Activated CD4-positive, alpha-beta memory T cell treated with anti-CD3 and anti-CD28 coated beads for 36 hours (primary cell): ENCODE results near the gene PRADC1. TPM values are rescaled to one million over a fixed set of nuclear protein-coding genes. Genes with fewer than 3 reads are reported as not detected.

Source experiments
- CTCF ChIA-PET: fragments of 350-600 bp; sonication (Branson Sonifier 250); formaldehyde crosslinking; loops from one replicate; lab custom pipeline; 2021; ENCODE audit warnings: antibody characterized with exemption, inconsistent platforms; lab: Charles Lee
- POLR2A ChIA-PET: fragments of 350-600 bp; sonication (Branson Sonifier 250); formaldehyde crosslinking; loops from one replicate; lab custom pipeline; 2021; ENCODE audit warnings: antibody characterized with exemption; lab: Charles Lee
- DNase-seq: peaks from one replicate; pipeline ENCODE4 v3.0.0-alpha.2; 2020
- H3K27ac Mint-ChIP-seq: one replicate; pipeline ENCODE4 v1.8.0; 2021; ENCODE audit warnings: mixed read lengths
- H3K27me3 Mint-ChIP-seq: one replicate; pipeline ENCODE4 v1.8.0; 2021; ENCODE audit warnings: mixed read lengths
- H3K36me3 Mint-ChIP-seq: one replicate; pipeline ENCODE4 v1.8.0; 2021; ENCODE audit warnings: mixed read lengths
- H3K4me1 Mint-ChIP-seq: one replicate; pipeline ENCODE4 v1.8.0; 2021; ENCODE audit warnings: low read depth, mixed read lengths
- H3K4me3 Mint-ChIP-seq: one replicate; pipeline ENCODE4 v1.8.0; 2021; ENCODE audit warnings: mild to moderate bottlenecking, mixed read lengths
- H3K9me3 Mint-ChIP-seq: one replicate; pipeline ENCODE4 v1.8.0; 2021; ENCODE audit warnings: mixed read lengths
- intact Hi-C: fragments of 100-400 bp; cut with micrococcal nuclease; formaldehyde crosslinking; loops from one replicate; pipeline ENCODE4 v1.15.1; 2023
- total RNA-seq, 2 experiments: library from RNA; stranded (reverse); gene quantifications; one replicate each; pipeline ENCODE4 v1.2.3, GENCODE V29; 2021

Gene PRADC1
- total RNA-seq, 2 experiments from 2014 or later: 12.9 to 13.6 TPM

DNA sequence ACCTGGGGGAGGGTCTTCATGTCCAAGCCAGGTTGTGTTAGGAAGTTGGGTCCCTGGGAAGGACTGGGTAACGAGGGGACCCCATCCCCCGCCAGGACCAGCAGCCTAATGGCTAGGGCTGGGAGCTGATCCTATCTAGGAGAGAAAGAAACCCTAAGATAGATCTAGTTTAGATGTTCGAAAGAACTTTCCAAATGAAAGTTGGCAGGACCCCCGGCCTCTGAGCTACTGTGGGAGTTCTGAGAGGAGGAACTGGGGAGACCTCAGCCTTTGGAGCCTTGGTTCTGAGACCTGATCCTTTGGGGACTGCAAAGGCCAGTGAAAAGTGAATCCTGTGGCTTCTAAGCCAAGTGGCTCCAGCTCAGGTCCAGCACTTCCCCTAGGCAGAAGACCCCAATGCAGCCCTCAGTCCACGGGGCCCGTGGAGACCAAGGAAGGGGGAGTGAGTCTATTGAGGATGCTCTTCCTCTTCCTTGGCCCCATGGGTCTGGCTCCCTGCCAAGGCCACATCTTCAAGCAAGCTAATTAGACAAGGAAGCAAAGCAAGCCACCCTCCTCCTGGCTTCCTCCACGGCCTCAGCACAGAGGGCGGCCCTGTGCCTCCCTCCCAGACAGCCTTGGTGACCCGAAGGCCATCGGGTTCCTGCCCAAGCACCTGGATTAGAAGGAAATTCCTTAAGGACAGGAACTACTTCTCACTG lies 24.5 kb upstream of the PRADC1 start:
- H3K4me3 Mint-ChIP-seq: no peak overlapping the region
- intact Hi-C loops: no loop called here
- H3K27ac Mint-ChIP-seq: no peak overlapping the region
- no peaks in the 10 kb centered on the region for H3K36me3 Mint-ChIP-seq
- DNase-seq: peak; percentile 18
- H3K27me3 Mint-ChIP-seq: no peaks in the 10 kb centered on the region
- H3K9me3 Mint-ChIP-seq: no peaks in the 10 kb centered on the region
- ChIA-PET CTCF (interaction anchor here (0.9 to 2.0 kb wide), 3 partner anchors 33 to 80 kb away, joined by 3 to 6 read pairs (median 4); no protein-coding TSS in a partner anchor), POLR2A (interaction anchor here (0.6 to 1.8 kb wide), 3 partner anchors 11 to 163 kb away, joined by 3 to 6 read pairs (median 3); partner anchors contain the start of genes CCT7 and PRADC1)
- no peaks in the 10 kb centered on the region for H3K4me1 Mint-ChIP-seq

GRCh38 chr2:73257021-73257420 lies 24.0 kb upstream of the PRADC1 start:
- CTCF ChIA-PET: interaction anchor here (0.9 to 2.0 kb wide), 3 partner anchors 34 to 80 kb away, joined by 3 to 6 read pairs (median 4); no protein-coding TSS in a partner anchor
- Mint-ChIP-seq H3K9me3 (no peaks in the 10 kb centered on the region), H3K4me1 (no peaks in the 10 kb centered on the region), H3K27ac (no peak overlapping the region), H3K4me3 (no peak overlapping the region), H3K36me3 (peaks cover under 1% of the 10 kb centered on the region), H3K27me3 (no peaks in the 10 kb centered on the region)
- intact Hi-C loops: no loop called here
- POLR2A ChIA-PET: interaction anchor here (0.6 to 1.8 kb wide), 3 partner anchors 12 to 163 kb away, joined by 3 to 6 read pairs (median 3); partner anchors contain the start of genes CCT7 and PRADC1
- no peak for DNase-seq

- ChIA-PET POLR2A (interaction anchor here (1.8 kb wide), 1 partner anchor 23 kb away, joined by 6 read pairs; the partner anchor contains the start of genes CCT7 and PRADC1), CTCF (interaction anchor here (1.5 to 2.0 kb wide), 2 partner anchors 34 to 79 kb away, joined by 4 to 6 read pairs; no protein-coding TSS in a partner anchor)
- Mint-ChIP-seq H3K4me3 (no peak overlapping the region), H3K4me1 (no peaks in the 10 kb centered on the region), H3K27me3 (no peaks in the 10 kb centered on the region), H3K9me3 (no peaks in the 10 kb centered on the region), H3K27ac (no peak overlapping the region), H3K36me3 (peaks cover 3% of the 10 kb centered on the region)
- intact Hi-C loops: no loop called here
- DNase-seq: no peak
Observed at GRCh38 chr2:73256618-73256922, 23.5 kb upstream of the PRADC1 start.

DNA sequence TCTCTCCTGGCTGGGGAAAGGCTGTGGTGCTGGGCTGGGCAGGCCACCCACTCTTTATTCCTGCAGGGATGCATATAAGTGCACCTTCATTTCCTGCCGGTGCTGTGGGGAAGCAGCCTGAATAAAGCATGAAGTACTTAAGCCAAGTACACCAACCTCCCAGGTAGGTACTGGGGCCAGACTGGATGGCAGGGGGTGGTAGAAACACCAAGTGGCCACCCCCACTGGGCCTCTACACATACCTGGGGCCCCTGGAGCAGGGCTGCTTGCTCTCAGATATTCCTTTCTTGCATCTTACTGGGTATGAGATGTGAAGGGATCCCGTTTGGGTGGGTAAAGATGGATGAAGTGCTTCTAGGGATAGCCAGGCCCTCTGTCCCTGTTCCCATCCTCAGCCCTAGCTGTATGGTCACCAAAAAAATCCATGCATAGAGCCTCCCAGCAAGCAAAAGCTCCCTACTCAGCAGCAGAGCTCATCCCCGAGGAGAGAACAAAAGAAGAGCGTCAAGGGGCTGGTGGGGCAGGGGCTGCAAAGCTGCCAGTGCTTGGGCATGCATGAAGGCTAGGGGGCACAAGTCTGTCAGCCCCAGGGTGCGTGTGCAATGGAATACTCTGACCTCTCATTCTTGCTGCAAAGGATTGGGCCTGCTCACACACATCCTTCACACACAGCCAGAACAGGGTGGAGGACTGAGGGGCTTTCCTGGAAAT lies 23.0 kb upstream of the PRADC1 start:
- Mint-ChIP-seq H3K36me3 (peaks cover 7% of the 10 kb centered on the region), H3K27ac (no peak overlapping the region), H3K4me1 (no peaks in the 10 kb centered on the region), H3K27me3 (no peaks in the 10 kb centered on the region), H3K4me3 (no peak overlapping the region), H3K9me3 (no peaks in the 10 kb centered on the region)
- DNase-seq: no peak
- ChIA-PET CTCF (no interaction called here), POLR2A (interaction anchor here (1.8 kb wide), 1 partner anchor 22 kb away, joined by 6 read pairs; the partner anchor contains the start of genes CCT7 and PRADC1)
- intact Hi-C loops: no loop called here

DNA sequence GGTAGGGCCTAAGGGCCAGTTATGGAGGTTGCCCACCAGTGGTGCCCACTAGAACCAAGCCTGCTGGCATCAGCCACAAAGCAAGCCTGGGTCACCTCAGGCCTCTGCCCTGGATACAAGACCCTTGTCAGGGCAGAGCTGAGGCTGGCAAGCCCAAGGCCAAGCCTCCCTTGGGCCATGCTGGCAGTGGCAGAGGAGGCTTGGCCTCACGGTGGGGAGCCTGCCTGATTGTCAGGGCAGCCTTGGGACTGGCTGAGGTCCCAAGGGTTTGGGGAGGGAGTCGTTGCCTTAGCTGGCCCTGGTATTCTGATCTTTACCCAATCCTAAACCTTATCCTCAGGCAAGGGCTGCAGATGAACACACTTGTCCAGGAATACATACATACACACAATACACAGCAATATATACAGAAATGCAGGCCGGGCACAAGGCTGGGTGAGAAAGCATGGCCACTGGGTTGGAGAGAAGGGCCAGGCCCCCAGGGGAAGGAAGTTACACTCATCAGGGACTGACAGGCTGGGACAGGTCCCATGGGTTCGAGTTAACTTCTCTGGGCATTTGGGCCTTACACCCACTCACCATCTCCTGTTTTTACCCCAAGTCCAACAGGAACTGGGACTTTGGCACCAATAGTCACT lies 22.1 kb upstream of the PRADC1 start:
- no peak overlapping the region for H3K4me3 Mint-ChIP-seq
- POLR2A ChIA-PET: interaction anchor here (2.2 kb wide), 1 partner anchor 10 kb away, joined by 7 read pairs; no protein-coding TSS in a partner anchor
- no peak for DNase-seq
- no peaks in the 10 kb centered on the region for H3K9me3 Mint-ChIP-seq
- H3K27me3 Mint-ChIP-seq: no peaks in the 10 kb centered on the region
- no peaks in the 10 kb centered on the region for H3K4me1 Mint-ChIP-seq
- CTCF ChIA-PET: interaction anchor here (1.3 to 1.6 kb wide), 2 partner anchors 35 to 42 kb away, joined by 4 to 5 read pairs; partner anchors contain the start of gene SMYD5
- H3K27ac Mint-ChIP-seq: peak overlapping the region; percentile 42
- intact Hi-C loops: no loop called here
- H3K36me3 Mint-ChIP-seq: peaks cover 16% of the 10 kb centered on the region

DNA sequence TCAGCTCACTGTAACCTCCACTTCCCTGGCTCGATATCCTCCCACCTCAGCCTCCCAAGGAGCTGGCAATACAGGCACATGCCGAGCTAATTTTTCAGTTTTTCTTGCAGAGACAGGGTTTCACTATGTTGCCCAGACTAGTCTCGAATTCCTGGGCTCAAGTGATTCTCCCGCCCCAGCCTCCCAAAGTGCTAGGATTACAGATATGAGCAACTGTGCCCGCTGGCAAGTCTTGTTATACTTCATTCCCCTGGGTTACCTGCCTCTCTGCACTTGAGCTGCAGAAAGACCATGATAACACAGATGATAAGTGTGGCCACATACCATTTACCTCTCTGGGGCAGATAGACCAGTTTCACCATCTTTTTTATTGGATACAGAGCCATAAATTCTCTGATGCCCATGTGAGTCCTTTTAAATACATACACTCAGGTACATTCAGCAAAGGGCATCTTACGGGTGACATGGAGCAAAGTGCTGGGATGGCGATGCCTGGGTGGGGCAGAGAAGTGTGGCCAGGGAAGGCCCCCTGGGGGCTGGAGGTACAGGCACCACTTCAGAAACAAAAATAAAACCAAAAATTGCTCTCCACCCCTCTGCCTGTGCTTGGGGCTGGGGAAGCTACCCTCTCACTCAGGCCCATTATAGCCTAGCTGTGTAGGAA lies 21.4 kb upstream of the PRADC1 start:
- intact Hi-C loops: no loop called here
- H3K4me1 Mint-ChIP-seq: no peaks in the 10 kb centered on the region
- no peaks in the 10 kb centered on the region for H3K27me3 Mint-ChIP-seq
- peaks cover 22% of the 10 kb centered on the region for H3K36me3 Mint-ChIP-seq
- no peaks in the 10 kb centered on the region for H3K9me3 Mint-ChIP-seq
- no peak overlapping the region for H3K27ac Mint-ChIP-seq
- DNase-seq: no peak
- H3K4me3 Mint-ChIP-seq: no peak overlapping the region
- ChIA-PET CTCF (interaction anchor here (1.3 to 1.6 kb wide), 2 partner anchors 35 to 41 kb away, joined by 4 to 5 read pairs; partner anchors contain the start of gene SMYD5), POLR2A (interaction anchor here (2.2 kb wide), 1 partner anchor 9 kb away, joined by 7 read pairs; no protein-coding TSS in a partner anchor)

GRCh38 chr2:73253901-73254300 lies 20.9 kb upstream of the PRADC1 start:
- intact Hi-C loops: no loop called here
- H3K27ac Mint-ChIP-seq: peak overlapping the region; percentile 18
- H3K9me3 Mint-ChIP-seq: no peaks in the 10 kb centered on the region
- DNase-seq: no peak
- peaks cover 26% of the 10 kb centered on the region for H3K36me3 Mint-ChIP-seq
- no peaks in the 10 kb centered on the region for H3K4me1 Mint-ChIP-seq
- ChIA-PET CTCF (interaction anchor here (1.3 to 1.6 kb wide), 2 partner anchors 36 to 41 kb away, joined by 4 to 5 read pairs; partner anchors contain the start of gene SMYD5), POLR2A (interaction anchor here (2.2 kb wide), 1 partner anchor 9 kb away, joined by 7 read pairs; no protein-coding TSS in a partner anchor)
- H3K4me3 Mint-ChIP-seq: no peak overlapping the region
- H3K27me3 Mint-ChIP-seq: no peaks in the 10 kb centered on the region

DNA sequence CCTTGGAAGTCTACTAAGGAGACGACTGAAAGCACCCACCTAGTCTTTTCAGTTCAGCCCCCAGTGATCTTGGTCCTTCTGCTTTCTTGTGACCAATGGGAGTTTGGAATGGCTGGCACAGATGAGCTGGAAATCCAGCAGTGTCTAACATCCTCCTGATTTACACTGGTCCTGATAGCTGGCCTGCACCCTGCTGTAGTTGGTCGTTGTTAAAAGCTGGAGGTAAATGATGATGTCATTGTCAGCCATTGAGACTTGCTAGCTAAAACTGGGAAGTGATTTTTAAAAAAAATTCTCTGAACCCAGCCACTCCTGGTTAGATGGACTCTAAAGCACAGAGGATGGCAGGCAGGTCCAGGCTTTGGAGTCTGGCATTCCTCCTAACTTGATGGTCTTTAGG lies 20.4 kb upstream of the PRADC1 start:
- intact Hi-C loops: no loop called here
- Mint-ChIP-seq H3K4me3 (no peak overlapping the region), H3K27ac (no peak overlapping the region), H3K4me1 (no peaks in the 10 kb centered on the region), H3K9me3 (no peaks in the 10 kb centered on the region), H3K36me3 (peaks cover 30% of the 10 kb centered on the region), H3K27me3 (no peaks in the 10 kb centered on the region)
- POLR2A ChIA-PET: interaction anchor here (2.2 kb wide), 1 partner anchor 8 kb away, joined by 7 read pairs; no protein-coding TSS in a partner anchor
- CTCF ChIA-PET: interaction anchor here (1.6 kb wide), 1 partner anchor 40 kb away, joined by 5 read pairs; the partner anchor contains the start of gene SMYD5
- no peak for DNase-seq

DNA sequence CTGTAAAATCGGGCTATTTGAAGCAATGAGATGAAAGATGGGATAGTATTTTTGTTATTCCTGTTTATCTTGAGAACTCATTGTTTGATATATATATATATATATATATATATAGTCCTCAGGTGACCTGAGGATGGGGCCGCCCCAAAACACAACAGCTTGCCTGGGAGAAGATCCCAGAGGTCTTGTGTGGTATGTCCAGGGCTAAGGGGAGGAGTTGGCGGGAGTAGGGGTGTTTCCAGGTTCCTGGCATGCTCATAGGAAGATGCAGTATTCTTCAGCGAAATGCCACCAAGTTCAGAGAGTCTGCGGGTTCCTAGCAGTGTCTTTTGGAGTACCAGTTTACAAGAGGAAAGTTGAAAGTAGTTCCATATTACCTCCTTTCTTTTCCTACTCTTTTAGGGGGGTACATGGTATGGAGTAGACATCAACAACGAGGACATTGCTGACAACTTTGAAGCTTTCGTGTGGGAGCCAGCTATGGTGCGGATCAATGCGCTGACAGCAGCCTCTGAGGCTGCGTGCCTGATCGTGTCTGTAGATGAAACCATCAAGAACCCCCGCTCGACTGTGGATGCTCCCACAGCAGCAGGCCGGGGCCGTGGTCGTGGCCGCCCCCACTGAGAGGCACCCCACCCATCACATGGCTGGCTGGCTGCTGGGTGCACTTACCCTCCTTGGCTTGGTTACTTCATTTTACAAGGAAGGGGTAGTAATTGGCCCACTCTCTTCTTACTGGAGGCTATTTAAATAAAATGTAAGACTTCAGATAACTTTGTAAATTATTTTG lies 19.4 kb upstream of the PRADC1 start:
- peaks cover 34% of the 10 kb centered on the region for H3K36me3 Mint-ChIP-seq

DNA sequence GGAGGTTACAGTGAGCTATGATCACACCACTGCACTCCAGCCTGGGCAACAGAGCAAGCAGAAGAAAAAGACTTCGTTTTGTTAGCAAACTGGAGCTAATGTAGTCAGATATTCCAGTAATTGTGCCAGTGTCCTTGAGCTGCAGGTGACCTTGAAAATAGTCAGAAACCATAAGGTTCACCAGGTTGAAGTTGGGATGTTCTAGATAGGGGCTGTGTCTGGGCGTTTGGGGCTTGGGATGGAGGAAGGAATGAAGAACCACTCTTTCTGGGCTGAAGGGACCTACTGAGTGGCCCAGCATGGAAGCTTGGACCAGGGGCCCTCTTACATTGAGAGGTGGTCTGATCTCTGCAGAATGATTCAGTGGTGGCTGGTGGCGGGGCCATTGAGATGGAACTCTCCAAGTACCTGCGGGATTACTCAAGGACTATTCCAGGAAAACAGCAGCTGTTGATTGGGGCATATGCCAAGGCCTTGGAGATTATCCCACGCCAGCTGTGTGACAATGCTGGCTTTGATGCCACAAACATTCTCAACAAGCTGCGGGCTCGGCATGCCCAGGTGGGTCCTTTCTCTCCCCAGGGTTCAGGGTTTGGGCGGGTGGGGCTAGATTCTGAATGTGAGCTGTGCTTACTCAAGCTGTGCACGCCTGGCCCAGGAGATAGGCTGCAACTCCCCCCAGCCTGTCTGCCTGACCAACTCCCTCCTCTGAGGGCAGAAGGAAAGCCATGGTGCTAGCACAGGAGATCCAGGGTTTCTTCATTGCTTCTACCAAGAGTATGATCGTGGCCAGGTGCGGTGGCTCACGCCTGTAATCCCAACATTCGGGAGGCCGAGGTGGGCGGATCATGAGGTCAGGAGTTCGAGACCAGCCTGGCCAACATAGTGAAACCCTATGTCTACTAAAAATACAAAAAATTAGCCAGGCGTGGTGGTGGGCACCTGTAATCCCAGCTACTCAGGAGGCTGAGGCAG lies 18.1 kb upstream of the PRADC1 start:
- ChIA-PET POLR2A (interaction anchor here (0.6 kb wide), 1 partner anchor 16 kb away, joined by 3 read pairs; no protein-coding TSS in a partner anchor), CTCF (no interaction called here)
- DNase-seq: no peak
- H3K4me3 Mint-ChIP-seq: no peak overlapping the region
- no peaks in the 10 kb centered on the region for H3K9me3 Mint-ChIP-seq
- no peak overlapping the region for H3K27ac Mint-ChIP-seq
- intact Hi-C loops: no loop called here
- H3K36me3 Mint-ChIP-seq: peaks cover 47% of the 10 kb centered on the region
- no peaks in the 10 kb centered on the region for H3K27me3 Mint-ChIP-seq
- peaks cover 5% of the 10 kb centered on the region for H3K4me1 Mint-ChIP-seq

More for the DNA sequence above, 19.4 kb upstream of the PRADC1 start:
- POLR2A ChIA-PET: no interaction called here
- Mint-ChIP-seq H3K4me3 (no peak overlapping the region), H3K4me1 (no peaks in the 10 kb centered on the region), H3K27ac (no peak overlapping the region), H3K27me3 (no peaks in the 10 kb centered on the region), H3K9me3 (no peaks in the 10 kb centered on the region)
- no peak for DNase-seq
- CTCF ChIA-PET: interaction anchor here (0.6 kb wide), 1 partner anchor 78 kb away, joined by 3 read pairs; no protein-coding TSS in a partner anchor
- intact Hi-C loops: no loop called here
